ENCODE measurements around the gene EIF4E1B. TPM values are rescaled to one million over a fixed set of nuclear protein-coding genes. Genes with fewer than 3 reads are reported as not detected.

EIF4E1B gene
- total RNA-seq, 1 experiment from 2014 or later: not detected

GRCh38 chr5:176632745-176633144 lies 2.3 kb downstream of the EIF4E1B start:
- Histone ChIP-seq H3K4me1 (ENCODE audit: insufficient read depth, low read length, poor library complexity, severe bottlenecking) (peaks cover 25% of the 10 kb centered on the region), H3K27ac (ENCODE audit: low read depth, low read length, poor library complexity, severe bottlenecking) (no peak overlapping the region), H3K27me3 (replicated peaks; ENCODE audit: insufficient read depth, low read depth, low read length, poor library complexity) (peaks cover 20% of the 10 kb centered on the region), H3K36me3 (ENCODE audit: insufficient read depth, low read length, poor library complexity, severe bottlenecking) (no peaks in the 10 kb centered on the region), H3K9me3 (ENCODE audit: low read depth, low read length, poor library complexity, severe bottlenecking) (no peaks in the 10 kb centered on the region), H3K4me3 (ENCODE audit: low read depth, low read length, poor library complexity, severe bottlenecking) (no peak overlapping the region)
- TF ChIP-seq, protein P1, sequence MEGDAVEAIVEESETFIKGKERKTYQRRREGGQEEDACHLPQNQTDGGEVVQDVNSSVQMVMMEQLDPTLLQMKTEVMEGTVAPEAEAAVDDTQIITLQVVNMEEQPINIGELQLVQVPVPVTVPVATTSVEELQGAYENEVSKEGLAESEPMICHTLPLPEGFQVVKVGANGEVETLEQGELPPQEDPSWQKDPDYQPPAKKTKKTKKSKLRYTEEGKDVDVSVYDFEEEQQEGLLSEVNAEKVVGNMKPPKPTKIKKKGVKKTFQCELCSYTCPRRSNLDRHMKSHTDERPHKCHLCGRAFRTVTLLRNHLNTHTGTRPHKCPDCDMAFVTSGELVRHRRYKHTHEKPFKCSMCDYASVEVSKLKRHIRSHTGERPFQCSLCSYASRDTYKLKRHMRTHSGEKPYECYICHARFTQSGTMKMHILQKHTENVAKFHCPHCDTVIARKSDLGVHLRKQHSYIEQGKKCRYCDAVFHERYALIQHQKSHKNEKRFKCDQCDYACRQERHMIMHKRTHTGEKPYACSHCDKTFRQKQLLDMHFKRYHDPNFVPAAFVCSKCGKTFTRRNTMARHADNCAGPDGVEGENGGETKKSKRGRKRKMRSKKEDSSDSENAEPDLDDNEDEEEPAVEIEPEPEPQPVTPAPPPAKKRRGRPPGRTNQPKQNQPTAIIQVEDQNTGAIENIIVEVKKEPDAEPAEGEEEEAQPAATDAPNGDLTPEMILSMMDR (conservative IDR thresholded peaks at IDR 0.05; ENCODE audit: low read depth, low read length): no peak
- no peak for TF ChIP-seq EZH2 (IDR thresholded peaks at IDR 0.05; ENCODE audit: borderline replicate concordance, low read depth, low read length, poor library complexity, severe bottlenecking)
- BruUV-seq (replicated peaks): no TSS peak
- DNase-seq (ENCODE audit: low spot score): no peak
- CTCF ChIA-PET: no interaction called here
- intact Hi-C loops (cut with micrococcal nuclease; ENCODE audit: unreplicated experiment): no loop called here
- POLR2A ChIA-PET (ENCODE audit: low non-redundant PET): no interaction called here

GRCh38 chr5:176633598-176633997 lies 3.1 kb downstream of the EIF4E1B start:
- Histone ChIP-seq H3K27me3 (replicated peaks; ENCODE audit: insufficient read depth, low read depth, low read length, poor library complexity) (peaks cover 20% of the 10 kb centered on the region), H3K4me3 (ENCODE audit: low read depth, low read length, poor library complexity, severe bottlenecking) (no peak overlapping the region), H3K27ac (ENCODE audit: low read depth, low read length, poor library complexity, severe bottlenecking) (no peak overlapping the region), H3K36me3 (ENCODE audit: insufficient read depth, low read length, poor library complexity, severe bottlenecking) (no peaks in the 10 kb centered on the region), H3K4me1 (ENCODE audit: insufficient read depth, low read length, poor library complexity, severe bottlenecking) (peaks cover 25% of the 10 kb centered on the region), H3K9me3 (ENCODE audit: low read depth, low read length, poor library complexity, severe bottlenecking) (no peaks in the 10 kb centered on the region)
- BruUV-seq (replicated peaks): no TSS peak
- peak; percentile 52 for DNase-seq (ENCODE audit: low spot score)
- ChIA-PET CTCF (no interaction called here), POLR2A (ENCODE audit: low non-redundant PET) (no interaction called here)
- intact Hi-C loops (cut with micrococcal nuclease; ENCODE audit: unreplicated experiment): no loop called here
- TF ChIP-seq, protein P1 (conservative IDR thresholded peaks at IDR 0.05; ENCODE audit: low read depth, low read length): no peak

- BruUV-seq (replicated peaks): no TSS peak
- Histone ChIP-seq H3K36me3 (ENCODE audit: insufficient read depth, low read length, poor library complexity, severe bottlenecking) (no peaks in the 10 kb centered on the region), H3K4me1 (ENCODE audit: insufficient read depth, low read length, poor library complexity, severe bottlenecking) (peaks cover 12% of the 10 kb centered on the region), H3K27ac (ENCODE audit: low read depth, low read length, poor library complexity, severe bottlenecking) (no peak overlapping the region), H3K9me3 (ENCODE audit: low read depth, low read length, poor library complexity, severe bottlenecking) (no peaks in the 10 kb centered on the region), H3K27me3 (replicated peaks; ENCODE audit: insufficient read depth, low read depth, low read length, poor library complexity) (no peaks in the 10 kb centered on the region), H3K4me3 (ENCODE audit: low read depth, low read length, poor library complexity, severe bottlenecking) (no peak overlapping the region)
- TF ChIP-seq, protein P1 (conservative IDR thresholded peaks at IDR 0.05; ENCODE audit: low read depth, low read length): no peak
- no peak for TF ChIP-seq EZH2 (IDR thresholded peaks at IDR 0.05; ENCODE audit: borderline replicate concordance, low read depth, low read length, poor library complexity, severe bottlenecking)
- DNase-seq (ENCODE audit: low spot score): no peak
- intact Hi-C loops (cut with micrococcal nuclease; ENCODE audit: unreplicated experiment): no loop called here
- ChIA-PET CTCF (no interaction called here), POLR2A (ENCODE audit: low non-redundant PET) (no interaction called here)
Observed at GRCh38 chr5:176636426-176636825, 6.0 kb downstream of the EIF4E1B start.
